LoVo (cell line): ENCODE data around the gene UGGT1.
"Not testable (repeated sequence)": the region's sequence is repeated elsewhere in the genome, so short reads cannot be mapped to it uniquely, and the experiment has no call there.

Experiments
- DNase-seq: peaks from one replicate; pipeline ENCODE4 v3.0.0-alpha.2; 2016; ENCODE audit warnings: low spot score

The UGGT1 gene

GRCh38 chr2:128115921-128116623 is 25.1 kb downstream of the UGGT1 start:
- DNase-seq: no peak

GRCh38 chr2:128134573-128134972 is 43.6 kb downstream of the UGGT1 start:
- DNase-seq: no peak

GRCh38 chr2:128137094-128137616 is 46.2 kb downstream of the UGGT1 start:
- DNase-seq: no peak

DNA sequence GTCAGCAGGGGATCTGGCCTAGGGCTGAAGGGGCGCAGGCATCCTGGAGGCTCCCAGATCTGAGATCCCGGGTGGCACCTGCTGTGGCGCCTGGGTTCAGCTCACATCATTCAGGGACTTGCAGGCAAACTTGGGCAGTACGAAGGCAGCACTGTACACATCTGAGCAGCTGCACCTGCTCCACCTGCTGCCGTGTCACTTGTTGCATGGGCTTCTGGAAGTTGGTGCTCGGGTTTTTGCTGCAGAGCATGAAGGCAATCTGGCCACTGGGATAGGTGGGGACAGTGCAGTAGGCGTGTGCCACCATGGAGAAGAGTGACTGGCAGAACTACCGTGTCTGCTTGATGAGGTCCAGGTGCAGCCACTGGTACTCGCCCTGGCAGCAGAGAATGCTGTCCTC is 48.6 kb downstream of the UGGT1 start:
- no peak for DNase-seq

DNA sequence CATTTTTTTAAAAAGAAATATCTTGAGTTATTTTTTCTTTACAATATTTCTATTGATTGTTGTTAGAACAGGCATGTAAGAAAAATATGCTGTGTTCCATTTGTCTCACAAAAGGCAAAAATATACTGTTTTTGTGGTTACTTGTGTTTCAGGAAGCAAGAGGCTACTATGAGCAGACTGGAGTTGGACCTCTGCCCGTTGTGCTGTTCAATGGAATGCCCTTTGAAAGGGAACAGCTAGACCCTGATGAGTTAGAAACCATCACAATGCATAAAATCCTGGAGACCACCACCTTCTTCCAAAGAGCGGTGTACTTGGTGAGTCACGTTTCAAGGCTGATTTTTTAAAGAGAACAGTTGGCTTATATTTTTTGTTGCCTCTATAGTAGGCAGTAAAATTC is 54.7 kb downstream of the UGGT1 start:
- DNase-seq: no peak

- DNase-seq: no peak
These were observed 62.8 kb downstream of the UGGT1 start for GRCh38 chr2:128153786-128154185.

- DNase-seq: no peak
These were observed 63.2 kb downstream of the UGGT1 start for GRCh38 chr2:128154225-128154624.

- no peak for DNase-seq
These were observed 65.0 kb downstream of the UGGT1 start for GRCh38 chr2:128155970-128156369.

- no peak for DNase-seq
These were observed 65.8 kb downstream of the UGGT1 start for GRCh38 chr2:128156812-128157211.

- DNase-seq: no peak
These were observed 66.6 kb downstream of the UGGT1 start for GRCh38 chr2:128157644-128158043.

- no peak for DNase-seq
These were observed 67.2 kb downstream of the UGGT1 start for GRCh38 chr2:128158176-128158575.

DNA sequence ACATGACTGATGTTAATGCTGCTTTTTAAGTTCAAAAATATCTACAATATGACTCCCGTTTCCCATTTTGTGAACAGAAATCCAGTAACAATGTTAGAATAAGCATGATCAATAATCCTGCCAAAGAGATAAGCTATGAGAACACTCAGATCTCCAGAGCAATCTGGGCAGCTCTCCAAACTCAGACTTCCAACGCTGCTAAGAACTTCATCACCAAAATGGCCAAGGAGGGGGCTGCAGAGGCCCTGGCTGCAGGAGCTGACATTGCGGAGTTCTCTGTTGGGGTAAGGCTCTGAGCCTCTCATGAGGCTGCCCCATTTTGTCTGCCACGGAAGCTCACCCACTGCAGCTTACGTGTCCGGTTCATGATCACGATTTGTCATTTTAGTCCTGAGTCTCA is 68.4 kb downstream of the UGGT1 start:
- no peak for DNase-seq

DNA sequence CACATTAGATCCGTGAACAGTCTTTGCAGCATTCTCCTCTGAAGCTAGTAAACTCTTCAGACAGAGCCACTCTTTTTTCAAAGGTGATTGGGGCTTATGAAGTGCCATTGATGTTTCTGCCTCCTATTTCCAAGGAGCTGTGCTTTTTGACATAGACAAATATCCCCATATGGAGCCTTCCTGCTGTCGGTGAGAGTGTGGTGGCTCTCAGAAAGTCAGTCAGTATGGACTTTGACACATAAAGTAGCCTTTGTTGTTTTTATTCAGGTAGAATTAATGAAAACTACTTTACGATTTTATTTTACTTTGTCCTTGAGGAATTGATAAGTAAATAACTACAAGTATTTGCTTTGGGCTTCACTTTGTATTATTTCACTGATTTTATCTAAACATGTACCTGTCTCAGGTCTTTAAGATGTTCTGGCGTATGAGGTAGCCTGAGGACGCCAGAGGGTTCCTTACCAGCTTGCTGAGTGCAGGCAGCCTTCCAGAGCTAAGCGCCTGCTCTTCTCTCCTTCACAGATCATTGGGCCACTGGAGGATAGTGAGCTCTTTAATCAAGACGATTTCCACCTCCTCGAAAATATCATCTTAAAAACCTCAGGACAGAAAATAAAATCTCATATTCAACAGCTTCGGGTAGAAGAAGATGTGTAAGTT is 69.7 kb downstream of the UGGT1 start:
- DNase-seq: no peak

DNA sequence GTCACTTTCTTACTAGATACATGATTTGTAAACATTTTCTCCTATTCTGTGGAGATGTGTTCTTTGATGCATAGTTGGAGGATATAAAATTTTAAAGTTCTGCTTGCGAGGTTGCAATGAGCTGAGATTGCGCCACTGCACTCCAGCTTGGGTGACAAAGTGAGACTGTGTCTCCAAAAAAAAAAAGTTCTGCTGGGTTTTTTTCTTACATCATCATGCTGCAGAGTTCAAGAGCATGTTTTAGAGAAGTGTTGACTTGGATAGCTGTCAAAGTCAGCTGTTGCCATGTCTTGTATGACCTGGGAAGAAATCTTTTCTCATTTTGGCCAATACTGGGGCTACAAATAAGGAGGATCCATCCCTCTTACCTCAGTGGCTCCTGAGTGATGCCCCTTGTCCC is 71.3 kb downstream of the UGGT1 start:
- DNase-seq: no peak

DNA sequence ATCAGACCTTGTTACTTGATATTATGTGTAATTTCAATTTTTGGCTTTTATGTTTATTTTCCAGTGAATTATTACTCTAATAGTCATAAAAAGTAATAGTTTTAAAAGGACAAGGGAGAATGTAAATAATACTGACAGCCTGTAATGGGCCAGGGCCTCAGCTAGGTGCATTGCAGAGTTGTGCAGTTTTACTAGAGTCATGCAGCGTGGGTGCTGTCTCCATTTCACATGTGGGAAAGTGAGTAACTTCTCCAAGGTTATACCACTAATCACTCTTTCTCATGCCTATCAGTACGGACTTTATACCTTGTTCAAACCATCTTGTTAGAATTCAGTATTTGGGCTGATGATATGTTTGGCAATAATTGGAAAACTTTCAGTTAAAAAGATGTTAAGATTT is 73.3 kb downstream of the UGGT1 start:
- no peak for DNase-seq

GRCh38 chr2:128166746-128167353 is 75.8 kb downstream of the UGGT1 start:
- DNase-seq: no peak

GRCh38 chr2:128169094-128169493 is 78.1 kb downstream of the UGGT1 start:
- DNase-seq: no peak

GRCh38 chr2:128169497-128169896 is 78.5 kb downstream of the UGGT1 start:
- DNase-seq: no peak

- no peak for DNase-seq
These were observed 79.1 kb downstream of the UGGT1 start for GRCh38 chr2:128169933-128170709.

DNA sequence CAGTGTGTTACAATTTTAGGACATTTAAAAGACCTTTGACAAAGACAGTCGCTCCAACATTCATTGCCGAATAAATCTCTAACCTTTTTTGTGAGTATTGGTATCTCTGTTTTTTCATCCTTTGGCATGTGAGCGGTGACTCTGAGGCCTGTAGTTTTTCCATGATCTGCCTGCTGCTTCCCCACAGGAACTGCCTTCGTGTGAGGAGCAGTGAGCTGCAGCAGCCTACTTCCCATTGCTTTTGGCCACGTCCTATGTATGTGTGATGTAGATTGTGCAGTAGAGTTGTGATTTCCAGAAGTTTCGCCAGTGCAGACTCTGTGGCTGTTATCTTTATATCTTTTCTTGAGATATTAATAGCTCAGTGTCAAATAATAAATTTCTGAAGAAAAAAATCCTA is 79.8 kb downstream of the UGGT1 start:
- DNase-seq: no peak

GRCh38 chr2:128172191-128172590 is 81.2 kb downstream of the UGGT1 start:
- no peak for DNase-seq

DNA sequence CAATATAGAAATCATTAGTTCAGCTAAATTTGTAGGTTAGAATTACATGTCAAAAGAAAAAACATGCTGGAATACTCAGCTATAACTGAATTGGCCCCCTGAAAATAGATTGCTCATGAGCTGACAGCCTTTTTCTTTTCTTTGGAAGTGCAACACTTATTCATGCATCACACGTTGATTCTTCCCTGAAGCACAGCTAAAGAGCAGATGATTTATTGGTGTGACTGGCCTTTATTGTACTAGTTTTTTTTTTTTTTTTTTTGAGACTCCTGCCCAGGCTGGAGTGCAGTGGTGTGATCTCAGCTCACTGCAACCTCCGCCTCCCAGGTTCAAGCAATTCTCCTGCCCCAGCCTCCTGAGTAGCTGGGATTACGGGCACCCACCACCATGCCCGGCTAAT is 83.1 kb downstream of the UGGT1 start:
- DNase-seq: not testable (repeated sequence)

DNA sequence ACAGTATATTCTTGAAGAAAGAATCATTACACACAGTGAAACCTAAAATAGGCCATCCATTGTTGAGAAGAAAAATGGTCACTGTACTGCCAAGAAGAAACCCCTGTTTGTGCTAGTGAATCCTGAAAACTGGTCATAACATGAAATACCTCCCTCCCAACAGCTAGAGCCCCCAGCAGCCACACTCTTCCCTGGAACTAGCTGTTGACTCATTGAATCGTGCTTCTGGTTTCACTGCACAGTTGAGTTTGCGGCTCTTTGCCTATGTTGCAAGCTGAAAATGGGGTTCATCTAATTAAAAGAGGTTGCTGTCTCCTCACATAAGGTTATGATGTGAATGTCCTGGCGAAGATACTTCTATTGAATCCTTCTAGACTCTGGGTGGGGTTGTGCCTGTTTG is 86.3 kb downstream of the UGGT1 start:
- no peak for DNase-seq
